ENCODE results near the gene BLZF1.
"Not testable (repeated sequence)": the region's sequence is repeated elsewhere in the genome, so short reads cannot be mapped to it uniquely, and the experiment has no call there.

BLZF1 gene

DNA sequence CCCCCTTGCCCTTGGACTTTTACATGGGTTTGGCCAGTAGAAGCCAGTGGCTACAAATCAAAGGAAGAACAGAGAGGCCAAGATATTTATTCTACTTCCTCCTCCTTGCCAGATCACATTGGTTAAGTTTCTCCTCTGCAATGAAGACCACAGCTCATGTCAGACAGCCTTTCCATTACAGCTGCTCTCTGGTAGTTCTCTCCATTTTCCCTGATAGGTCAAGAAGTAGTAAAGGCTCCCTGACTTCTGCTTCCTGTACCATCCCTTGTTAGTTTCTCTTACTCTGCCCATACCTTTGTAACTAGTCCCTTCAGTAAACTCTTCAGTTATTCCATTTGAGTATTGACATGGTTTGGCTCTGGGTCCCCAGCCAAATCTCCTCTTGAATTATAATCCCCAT lies 28.2 kb upstream of the BLZF1 start:
- no peak for DNase-seq (ENCODE audit: low spot score in 2 of 2)
- Histone ChIP-seq H3K9me3 (peaks cover 9% of the 10 kb centered on the region; the same call in 1 of the 2 replicates), H3K4me3 (no peak overlapping the region), H3K4me1 (peaks cover 11% of the 10 kb centered on the region), H3K36me3 (replicated peaks) (no peaks in the 10 kb centered on the region), H3K27me3 (ENCODE audit: low read depth) (no peaks in the 10 kb centered on the region)
- in situ Hi-C loops (cut with MboI; ENCODE audit: low sequenced_read_pairs), result loop anchor here (25.0 kb wide), 1 partner anchor 727 kb away; no protein-coding TSS in a partner anchor

DNA sequence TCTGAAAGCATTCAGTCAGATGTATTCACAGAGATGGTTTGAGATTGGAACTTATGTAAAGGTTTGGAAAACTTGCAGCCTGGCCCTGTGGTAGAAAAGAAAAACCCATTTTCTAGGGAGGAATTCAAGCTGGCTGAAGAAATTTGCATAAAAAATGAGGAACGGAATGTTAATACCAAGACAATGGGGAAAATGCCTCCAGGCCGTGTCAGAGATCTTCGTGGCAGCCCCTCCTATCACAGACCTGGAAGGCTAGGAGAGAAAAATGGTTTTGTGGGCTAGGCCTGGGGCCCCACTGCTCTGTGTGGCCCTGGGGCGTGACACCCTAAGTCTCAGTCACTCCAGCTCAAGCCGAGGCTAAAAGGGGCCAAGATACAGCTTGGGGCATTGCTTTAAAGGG lies 27.1 kb upstream of the BLZF1 start:
- Histone ChIP-seq H3K27me3 (ENCODE audit: low read depth) (no peaks in the 10 kb centered on the region), H3K4me1 (peaks cover 11% of the 10 kb centered on the region), H3K9me3 (peaks cover 9% of the 10 kb centered on the region; the same call in 1 of the 2 replicates), H3K36me3 (replicated peaks) (no peaks in the 10 kb centered on the region), H3K4me3 (no peak overlapping the region)
- DNase-seq (ENCODE audit: low spot score in 2 of 2), result peak; percentile 53 to 69
- in situ Hi-C loops (cut with MboI; ENCODE audit: low sequenced_read_pairs), result loop anchor here (25.0 kb wide), 1 partner anchor 729 kb away; no protein-coding TSS in a partner anchor

DNA sequence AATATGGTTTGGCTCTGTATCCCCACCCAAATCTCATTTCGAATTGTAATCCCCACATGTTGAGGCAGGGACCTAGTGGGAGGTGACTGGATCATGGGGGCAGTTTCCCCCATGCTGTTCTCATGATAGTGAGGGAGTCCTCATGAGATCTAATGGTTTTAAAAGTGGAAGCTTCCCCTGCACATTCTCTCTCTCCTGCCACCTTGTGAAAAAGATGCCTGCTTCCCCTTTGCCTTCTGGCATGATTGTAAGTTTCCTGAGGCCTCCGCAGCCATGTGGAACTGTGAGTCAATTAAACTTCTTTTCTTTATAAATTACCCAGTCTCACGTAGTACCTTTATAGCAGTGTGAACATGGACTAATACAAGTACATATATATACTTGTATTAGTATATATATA lies 25.9 kb upstream of the BLZF1 start:
- not testable (repeated sequence) for H3K36me3 ChIP-seq (replicated peaks); H3K9me3 ChIP-seq; H3K27me3 ChIP-seq (ENCODE audit: low read depth); H3K4me3 ChIP-seq; DNase-seq (ENCODE audit: low spot score in 2 of 2)
- H3K4me1 ChIP-seq, result peaks cover 11% of the 10 kb centered on the region
- in situ Hi-C loops (cut with MboI; ENCODE audit: low sequenced_read_pairs), result loop anchor here (25.0 kb wide), 1 partner anchor 730 kb away; no protein-coding TSS in a partner anchor

DNA sequence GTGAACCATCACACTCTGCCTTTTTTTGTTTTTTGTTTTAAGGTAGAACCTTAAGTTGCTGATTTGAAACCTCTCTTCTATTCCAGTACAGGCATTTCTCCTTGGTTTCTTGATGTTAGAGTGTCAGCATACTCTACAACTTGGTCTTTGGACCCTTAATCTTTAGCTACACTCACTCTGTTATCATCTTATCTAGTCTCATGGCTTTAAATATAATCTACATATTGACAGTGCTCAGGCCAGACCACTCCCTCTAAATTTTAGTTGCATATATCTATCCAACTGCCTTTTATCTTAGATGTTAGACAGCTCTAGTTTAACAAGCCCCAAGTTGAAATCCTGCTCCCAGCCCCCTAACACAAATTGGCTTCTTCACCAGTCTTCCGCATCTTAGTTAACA lies 22.5 kb upstream of the BLZF1 start:
- Histone ChIP-seq H3K27me3 (ENCODE audit: low read depth) (no peaks in the 10 kb centered on the region), H3K4me1 (peaks cover 7% of the 10 kb centered on the region), H3K9me3 (peaks cover 9% of the 10 kb centered on the region; the same call in 1 of the 2 replicates), H3K4me3 (no peak overlapping the region), H3K36me3 (replicated peaks) (no peaks in the 10 kb centered on the region)
- in situ Hi-C loops (cut with MboI; ENCODE audit: low sequenced_read_pairs), result loop anchor here (25.0 kb wide), 1 partner anchor 733 kb away; no protein-coding TSS in a partner anchor
- DNase-seq (ENCODE audit: low spot score in 2 of 2), result no peak

DNA sequence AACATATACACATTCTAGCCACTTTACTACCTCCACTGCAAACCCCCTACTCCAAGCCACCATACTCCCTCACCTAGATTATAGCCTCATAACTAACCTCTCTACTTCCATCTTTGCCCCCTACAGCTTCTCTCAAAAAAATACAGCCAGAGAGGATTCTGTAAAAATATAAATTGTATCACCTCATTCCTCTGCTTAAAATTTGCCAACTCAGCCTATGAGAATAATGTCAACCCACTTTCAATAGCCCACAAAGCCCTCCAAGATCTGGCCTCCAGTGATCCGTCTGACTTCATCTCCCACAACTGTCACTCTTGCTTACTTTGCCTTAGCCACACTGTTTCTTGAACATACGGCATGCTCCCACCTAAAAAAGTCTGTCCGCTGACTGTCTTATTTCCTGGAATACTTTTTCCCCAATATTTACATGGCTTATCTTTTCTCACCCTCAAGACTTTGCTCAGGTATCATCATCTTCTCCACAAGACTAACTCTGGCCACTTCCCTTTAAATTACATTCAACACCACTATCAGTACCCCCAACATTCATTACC lies 21.9 kb upstream of the BLZF1 start:
- in situ Hi-C loops (cut with MboI; ENCODE audit: low sequenced_read_pairs), result loop anchor here (25.0 kb wide), 1 partner anchor 734 kb away; no protein-coding TSS in a partner anchor
- peaks cover 1% of the 10 kb centered on the region; the same call in 1 of the 2 replicates for H3K4me1 ChIP-seq

DNA sequence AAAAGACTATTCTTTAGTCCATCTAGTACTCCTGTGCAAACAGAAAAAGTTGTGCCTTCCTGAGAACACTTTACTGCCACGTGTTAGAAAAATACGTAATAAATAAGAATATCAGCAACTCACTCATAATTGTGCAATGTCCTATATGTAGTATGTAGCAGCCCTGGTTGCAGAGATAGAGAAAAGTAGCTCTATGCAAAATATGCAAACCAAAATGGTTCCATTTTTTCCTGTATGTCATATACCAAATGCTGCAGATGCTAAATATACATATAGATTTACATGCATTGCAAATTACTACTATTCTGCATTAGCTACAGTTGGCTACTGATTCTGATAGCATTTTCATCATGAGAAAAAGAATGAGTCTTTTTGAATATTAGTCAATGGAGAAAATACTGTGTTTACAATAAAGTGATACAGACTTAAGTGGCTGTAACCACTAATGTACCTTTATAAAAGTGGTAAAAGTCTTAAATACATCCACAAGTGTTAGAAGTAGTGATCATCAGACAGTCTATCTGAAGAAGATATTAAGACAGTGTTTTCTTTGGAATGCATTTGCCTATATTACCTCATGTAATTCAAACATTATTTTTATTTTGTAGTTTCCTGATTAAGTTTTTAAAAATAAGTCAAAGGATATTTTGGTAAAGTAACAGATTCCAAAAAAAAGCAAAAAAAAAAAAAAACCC lies 20.2 kb upstream of the BLZF1 start:
- no peak for DNase-seq (ENCODE audit: low spot score in 2 of 2)
- in situ Hi-C loops (cut with MboI; ENCODE audit: low sequenced_read_pairs), result loop anchor here (25.0 kb wide), 1 partner anchor 736 kb away; no protein-coding TSS in a partner anchor
- no peaks in the 10 kb centered on the region for H3K4me1 ChIP-seq

More for the DNA sequence above, 21.9 kb upstream of the BLZF1 start:
- H3K27me3 ChIP-seq (ENCODE audit: low read depth), result no peaks in the 10 kb centered on the region
- H3K36me3 ChIP-seq (replicated peaks), result no peaks in the 10 kb centered on the region
- no peak for DNase-seq (ENCODE audit: low spot score in 2 of 2)
- no peak overlapping the region for H3K4me3 ChIP-seq
- peaks cover 7% of the 10 kb centered on the region; the same call in 1 of the 2 replicates for H3K9me3 ChIP-seq

DNA sequence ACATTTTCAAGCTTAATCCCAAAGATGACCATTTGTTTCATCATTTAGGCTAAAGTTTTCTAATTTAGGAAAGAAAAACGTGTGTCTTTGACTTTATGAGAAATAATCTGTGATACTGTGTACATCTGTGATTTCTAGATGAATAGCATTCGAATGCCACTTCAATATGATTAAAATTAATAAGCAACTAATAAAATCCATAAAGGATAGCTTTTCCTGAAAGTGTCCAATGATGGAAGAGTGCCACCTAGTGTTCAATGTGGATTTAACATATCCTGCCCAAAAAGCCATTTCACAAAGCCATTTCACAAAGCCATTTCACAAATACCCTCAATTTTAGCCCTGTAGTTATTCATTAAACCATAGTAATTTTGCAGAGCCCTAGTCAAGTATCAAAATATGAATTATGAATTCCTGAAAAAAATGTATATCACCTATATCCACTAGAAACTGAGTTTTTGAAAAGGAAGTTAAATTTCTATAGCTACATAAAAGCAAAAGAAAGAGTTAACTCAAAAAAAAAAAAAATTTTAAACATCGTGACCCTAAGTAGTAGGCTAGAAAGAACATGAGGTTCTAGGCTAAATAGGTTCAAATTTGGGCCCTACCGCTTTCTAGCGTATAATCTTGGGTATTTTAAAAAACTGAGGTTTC lies 19.5 kb upstream of the BLZF1 start:
- no peaks in the 10 kb centered on the region for H3K4me1 ChIP-seq
- no peaks in the 10 kb centered on the region for H3K9me3 ChIP-seq
- no peak overlapping the region for H3K4me3 ChIP-seq
- no peaks in the 10 kb centered on the region for H3K27me3 ChIP-seq (ENCODE audit: low read depth)
- H3K36me3 ChIP-seq (replicated peaks), result no peaks in the 10 kb centered on the region
- peak; percentile 39 to 45 for DNase-seq (ENCODE audit: low spot score in 2 of 2)
- in situ Hi-C loops (cut with MboI; ENCODE audit: low sequenced_read_pairs), result loop anchor here (25.0 kb wide), 1 partner anchor 736 kb away; no protein-coding TSS in a partner anchor

More for the DNA sequence above, 20.2 kb upstream of the BLZF1 start:
- Histone ChIP-seq H3K27me3 (ENCODE audit: low read depth) (no peaks in the 10 kb centered on the region), H3K9me3 (no peaks in the 10 kb centered on the region), H3K4me3 (no peak overlapping the region), H3K36me3 (replicated peaks) (no peaks in the 10 kb centered on the region)

DNA sequence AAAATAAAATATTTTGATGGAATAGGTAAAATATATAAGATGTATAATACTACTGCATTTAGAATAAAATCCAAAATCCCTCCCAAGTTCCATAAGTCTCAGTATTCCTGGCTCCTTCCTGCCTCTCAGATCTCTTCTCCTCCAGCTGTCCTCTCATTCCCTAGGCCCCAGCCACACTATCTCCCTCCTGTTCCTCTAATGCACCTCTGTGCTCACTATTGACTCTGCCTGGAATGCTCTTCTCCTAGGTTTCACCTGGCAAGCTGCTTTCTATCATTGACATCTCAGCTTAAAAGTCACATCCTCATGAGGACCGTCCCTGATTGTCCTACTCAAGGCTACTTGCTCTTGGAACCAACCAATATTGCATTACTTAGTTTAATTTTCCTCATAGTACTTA lies 7.6 kb upstream of the BLZF1 start:
- in situ Hi-C loops (cut with MboI; ENCODE audit: low sequenced_read_pairs), result loop anchor here (25.0 kb wide), 1 partner anchor 248 kb away; the partner anchor contains the start of gene ATP1B1

DNA sequence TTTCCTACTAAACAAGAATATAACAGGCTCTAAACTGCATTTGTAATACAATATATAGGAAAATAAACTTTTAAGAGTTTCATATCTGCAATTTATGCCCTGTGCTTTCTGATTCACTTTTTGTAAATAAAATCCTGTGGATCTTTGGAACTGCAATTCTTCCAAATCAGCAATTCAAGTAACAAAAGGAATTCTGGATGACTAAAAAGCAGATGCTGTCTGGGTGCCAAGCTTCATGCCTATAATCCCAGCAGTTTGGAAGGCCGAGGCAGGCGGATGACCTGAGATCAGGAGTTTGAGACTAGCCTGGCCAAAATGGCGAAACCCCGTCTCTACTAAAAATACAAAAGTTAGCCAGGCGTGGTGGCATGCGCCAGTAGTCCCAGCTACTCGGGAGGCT lies 6.7 kb upstream of the BLZF1 start:
- DNase-seq (ENCODE audit: low spot score in 2 of 2), result no peak
- H3K4me1 ChIP-seq, result no peaks in the 10 kb centered on the region
- H3K4me3 ChIP-seq, result no peak overlapping the region
- H3K36me3 ChIP-seq (replicated peaks), result no peaks in the 10 kb centered on the region
- no peaks in the 10 kb centered on the region for H3K9me3 ChIP-seq
- H3K27me3 ChIP-seq (ENCODE audit: low read depth), result no peaks in the 10 kb centered on the region
- in situ Hi-C loops (cut with MboI; ENCODE audit: low sequenced_read_pairs), result loop anchor here (25.0 kb wide), 1 partner anchor 249 kb away; the partner anchor contains the start of gene ATP1B1

More for the DNA sequence above, 7.6 kb upstream of the BLZF1 start:
- Histone ChIP-seq H3K9me3 (no peaks in the 10 kb centered on the region), H3K36me3 (replicated peaks) (no peaks in the 10 kb centered on the region), H3K27me3 (ENCODE audit: low read depth) (no peaks in the 10 kb centered on the region), H3K4me1 (no peaks in the 10 kb centered on the region), H3K4me3 (no peak overlapping the region)
- DNase-seq (ENCODE audit: low spot score in 2 of 2), result no peak

DNA sequence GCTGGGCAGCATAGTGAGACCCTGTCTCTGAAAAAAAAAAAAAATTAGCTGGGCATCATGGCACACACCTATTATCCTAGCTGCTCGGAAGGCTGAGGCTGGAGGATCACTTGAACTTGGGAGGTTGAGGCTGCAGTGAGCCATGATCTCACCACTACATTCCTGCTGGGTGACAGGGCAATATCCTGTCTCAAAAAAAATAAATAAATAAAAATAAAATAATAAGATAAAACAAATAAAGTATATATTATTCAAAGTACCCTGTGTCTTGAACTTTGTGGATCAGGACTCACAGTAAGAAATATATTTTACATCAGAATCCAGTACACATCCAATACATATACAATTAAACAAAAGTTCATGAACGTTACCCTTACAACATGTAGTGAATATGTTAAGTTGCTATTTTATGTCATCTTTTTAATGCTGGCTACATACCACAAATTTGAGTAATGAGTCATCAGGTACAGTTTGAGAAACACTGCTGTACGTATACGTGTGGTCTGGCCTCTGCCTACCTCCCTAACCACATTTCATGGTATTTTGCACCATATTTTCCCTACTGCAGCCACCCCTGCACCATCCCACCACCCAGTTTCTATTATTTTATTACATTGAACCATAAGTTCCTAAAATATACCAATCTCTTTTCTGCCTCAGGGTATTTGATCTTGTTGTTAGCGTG lies 4.8 kb upstream of the BLZF1 start:
- no peak for DNase-seq (ENCODE audit: low spot score in 2 of 2)
- in situ Hi-C loops (cut with MboI; ENCODE audit: low sequenced_read_pairs), result loop anchor here (25.0 kb wide), 1 partner anchor 251 kb away; the partner anchor contains the start of gene ATP1B1
- no peaks in the 10 kb centered on the region for H3K4me1 ChIP-seq
- H3K27me3 ChIP-seq (ENCODE audit: low read depth), result no peaks in the 10 kb centered on the region
- H3K4me3 ChIP-seq, result no peak overlapping the region
- H3K9me3 ChIP-seq, result no peaks in the 10 kb centered on the region
- H3K36me3 ChIP-seq (replicated peaks), result no peaks in the 10 kb centered on the region

DNA sequence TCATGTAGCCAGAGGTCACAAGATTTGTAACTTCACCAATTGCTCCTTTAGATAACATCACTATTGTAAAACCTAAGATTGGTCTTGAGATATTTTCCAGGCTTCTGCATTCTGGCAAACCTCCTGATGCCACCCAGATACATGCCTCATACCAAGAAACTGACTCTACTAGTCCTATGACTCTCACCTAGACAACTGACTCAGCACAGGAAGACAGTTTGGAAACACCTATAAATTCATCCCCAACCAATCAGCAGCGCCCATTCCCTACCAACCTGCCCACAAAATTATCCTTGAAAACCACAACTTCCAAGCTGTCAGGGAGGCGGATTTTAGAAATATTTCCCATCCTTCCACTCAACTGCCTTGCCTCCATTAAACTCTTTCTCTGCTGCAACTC lies 3.0 kb upstream of the BLZF1 start:
- Histone ChIP-seq H3K4me1 (no peaks in the 10 kb centered on the region), H3K27me3 (ENCODE audit: low read depth) (no peaks in the 10 kb centered on the region), H3K9me3 (no peaks in the 10 kb centered on the region), H3K4me3 (no peak overlapping the region), H3K36me3 (replicated peaks) (0 out of 2 replicates have a peak, but pooled peaks cover under 1% of the 10 kb centered on the region)
- DNase-seq (ENCODE audit: low spot score in 2 of 2), result no peak
- in situ Hi-C loops (cut with MboI; ENCODE audit: low sequenced_read_pairs), result loop anchor here (25.0 kb wide), 1 partner anchor 253 kb away; the partner anchor contains the start of gene ATP1B1

DNA sequence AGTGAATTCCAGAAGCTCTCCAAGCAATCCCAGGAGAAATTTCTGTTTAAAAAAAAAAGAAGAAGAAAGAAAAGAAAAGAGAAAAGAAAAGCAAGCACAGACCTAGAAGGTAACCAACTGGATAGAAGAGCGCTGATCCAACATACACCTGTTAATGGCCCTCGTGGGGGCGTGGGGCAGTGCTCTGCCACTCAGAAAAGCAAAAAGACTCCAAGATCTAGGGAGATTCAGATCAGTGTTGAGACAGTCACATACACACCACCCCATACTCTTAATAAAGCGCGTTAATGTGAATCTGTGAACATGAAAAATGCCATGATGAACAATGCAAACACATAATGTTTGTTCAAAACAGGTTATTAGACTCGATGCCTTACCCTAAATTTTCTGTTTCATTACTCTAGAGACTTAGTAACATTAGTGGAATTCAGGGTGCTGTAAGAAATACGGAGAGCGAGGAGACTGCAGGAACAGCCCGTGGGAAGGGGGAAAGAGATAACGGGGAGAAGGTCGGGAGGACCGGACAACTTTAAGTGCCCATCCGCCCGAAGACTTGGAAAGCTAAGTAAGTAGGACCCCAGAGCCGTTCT lies 804 bp upstream of the BLZF1 start:
- no peaks in the 10 kb centered on the region for H3K4me1 ChIP-seq
- DNase-seq (ENCODE audit: low spot score in 2 of 2), result peak in 1 of 2 experiments; percentile 10
- in situ Hi-C loops (cut with MboI; ENCODE audit: low sequenced_read_pairs), result loop anchor here (25.0 kb wide), 1 partner anchor 255 kb away; the partner anchor contains the start of gene ATP1B1

DNA sequence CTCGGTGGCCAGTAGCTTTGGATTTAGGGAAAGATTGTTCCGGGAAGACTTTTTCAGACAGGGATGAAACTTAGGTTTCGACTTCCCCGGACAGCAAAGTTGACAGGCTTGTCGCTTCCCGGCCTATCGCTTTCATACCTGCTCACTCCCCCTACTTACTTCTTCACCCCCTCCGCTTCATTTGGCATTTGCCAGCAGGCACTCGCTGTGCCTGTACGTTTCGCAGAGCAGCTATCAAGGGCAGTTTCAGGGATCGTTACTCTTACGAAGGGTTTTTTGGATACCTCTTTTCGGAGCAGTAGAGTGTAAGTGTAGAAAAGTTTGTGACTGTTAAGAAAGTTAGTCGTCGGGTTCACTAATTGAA lies 393 bp downstream of the BLZF1 start:
- DNase-seq (ENCODE audit: low spot score in 2 of 2), result peak in 1 of 2 experiments; percentile 12
- Histone ChIP-seq H3K27me3 (ENCODE audit: low read depth) (no peaks in the 10 kb centered on the region), H3K4me1 (no peaks in the 10 kb centered on the region), H3K36me3 (replicated peaks) (peaks cover 10% of the 10 kb centered on the region), H3K9me3 (no peaks in the 10 kb centered on the region), H3K4me3 (peak overlapping the region; percentile 78)
- in situ Hi-C loops (cut with MboI; ENCODE audit: low sequenced_read_pairs), result loop anchor here (25.0 kb wide), 1 partner anchor 256 kb away; the partner anchor contains the start of gene ATP1B1

More for the DNA sequence above, 804 bp upstream of the BLZF1 start:
- peaks cover 10% of the 10 kb centered on the region; the same call in 1 of the 2 replicates for H3K36me3 ChIP-seq (replicated peaks)
- H3K9me3 ChIP-seq, result no peaks in the 10 kb centered on the region
- H3K4me3 ChIP-seq, result peak overlapping the region; percentile 78
- H3K27me3 ChIP-seq (ENCODE audit: low read depth), result no peaks in the 10 kb centered on the region
